Pancreas (tissue), 10 donors: ENCODE results near the gene GPX5. TPM values are rescaled to one million over a fixed set of nuclear protein-coding genes. Genes with fewer than 3 reads are reported as not detected.

Source experiments
- ATAC-seq, 4 donors: fragments of 200-7000 bp; cut with Tn5 transposase; one replicate each; pipeline versions ENCODE4 v1.8.0 to v1.9.1; 2020; ENCODE audit warnings: mild to moderate bottlenecking in 4 of 4, moderate library complexity in 4 of 4
- DNase-seq, 6 donors: peaks; one replicate each; pipeline ENCODE4 v3.0.0-alpha.2; 2020
- FAIRE-seq: peaks from 2 replicates; lab custom pipeline; 2012; peaks lifted over from hg19 to GRCh38; lab: Jason Lieb, UNC
- H3K27ac ChIP-seq, 4 donors: fragments of 200-600 bp; sonication (generic); 1 replicate in 3 of 4; 2 replicates in 1 of 4; pipeline versions ENCODE4 v1.5.0 to v1.8.0; 2020
- H3K27me3 ChIP-seq, 4 donors: fragments of 200-600 bp; one replicate each; pipeline ENCODE4 v1.8.0; 2021
- H3K36me3 ChIP-seq, 3 donors: fragments of 200-600 bp; sonication (generic) in 1 of 3; one replicate each; pipeline versions ENCODE4 v1.5.0 to v1.8.0; 2020 to 2021
- H3K4me1 ChIP-seq, 3 donors: fragments of 200-600 bp; one replicate each; pipeline ENCODE4 v1.8.0; 2021
- H3K4me3 ChIP-seq, 4 donors: fragments of 200-600 bp; sonication (generic) in 2 of 4; one replicate each; pipeline versions ENCODE4 v1.5.0 to v1.8.0; 2020 to 2021
- H3K9me3 ChIP-seq, 4 donors: fragments of 200-600 bp; one replicate each; pipeline ENCODE4 v1.8.0; 2021
- WGBS, 2 donors: extraction: QIAGEN DNeasy Blood & Tissue Kit; methylation state at CpG; one replicate each; pipeline ENCODE4 v1.1.7; 2013; 5-methylcytosine and 5-hydroxymethylcytosine counted together
- intact Hi-C, 3 donors: fragments of 100-400 bp; cut with DNase I; formaldehyde crosslinking; loops; one replicate each; pipeline versions ENCODE4 v1.11.1 to v1.14.2; 2022
- polyA plus RNA-seq, 2 donors: library from polyadenylated mRNA; stranded (reverse); fragments of 200-250 nt; gene quantifications; one replicate each; pipeline ENCODE4 v1.2.3, GENCODE V29; 2013
- total RNA-seq, 6 donors: library from RNA; stranded (reverse); fragmentation: NEBNext Ultra II Directional in 4 of 6; extraction: Animal tissue kit (Norgen Biotek cat#: 25700) in 4 of 6; gene quantifications; one replicate each; pipeline versions ENCODE4 v1.2.1 to v1.2.4, GENCODE V29; 2021 to 2023
- TF ChIP-seq, protein P1 (sequence below), 4 donors: fragments of 200-600 bp; sonication (generic) in 3 of 4; IDR thresholded peaks; one replicate each; pipeline versions ENCODE4 v1.5.0 to v1.8.0; 2021; ENCODE audit warnings: antibody characterized with exemption in 4 of 4
- donor health status: healthy with polysubstance abuse.
- donor health status: DM: no; HTN: no; CAD: no; lungs with moderate emphysema.
- donor health status: DM: no; HTN: no; CAD: no.
- donor health status: control.
- donor health status: control.
- donor health status: Bipolar disorder and iron deficiency.
- donor health status: DM: yes; HTN: yes; CAD: no.
- donor health status: DM: no; HTN: no; CAD: no.
- donor health status: DM: no; HTN: no; CAD: no.
- donor health status: DM: yes; HTN: yes; CAD: no.

Gene GPX5, protein sequence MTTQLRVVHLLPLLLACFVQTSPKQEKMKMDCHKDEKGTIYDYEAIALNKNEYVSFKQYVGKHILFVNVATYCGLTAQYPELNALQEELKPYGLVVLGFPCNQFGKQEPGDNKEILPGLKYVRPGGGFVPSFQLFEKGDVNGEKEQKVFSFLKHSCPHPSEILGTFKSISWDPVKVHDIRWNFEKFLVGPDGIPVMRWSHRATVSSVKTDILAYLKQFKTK
- total RNA-seq (not detected), polyA plus RNA-seq (not detected)

DNA sequence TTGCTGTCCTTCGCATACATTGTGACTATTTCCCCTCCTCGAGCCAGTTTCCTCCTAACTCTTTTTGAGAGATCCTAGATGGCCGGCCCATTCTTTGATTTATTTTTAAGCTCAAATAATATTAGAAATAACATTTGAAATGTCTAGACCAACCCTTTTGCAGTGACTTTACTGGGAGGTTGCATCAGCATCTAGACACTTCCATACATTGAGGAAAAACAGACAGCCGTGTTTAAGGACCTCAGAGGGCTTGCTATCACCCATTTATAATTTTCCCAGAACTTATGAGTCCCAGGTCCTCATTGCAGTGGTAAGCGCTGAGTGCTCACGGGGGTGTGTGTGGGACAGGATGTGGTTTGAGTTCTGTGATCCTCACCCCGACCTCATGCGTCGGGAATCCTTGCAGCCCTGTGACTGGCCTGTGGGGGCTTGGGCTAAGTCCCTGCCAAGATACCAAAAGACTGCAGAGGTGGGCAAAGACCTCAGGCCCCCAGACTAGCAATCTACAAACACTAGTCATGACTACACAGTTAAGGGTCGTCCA lies at the start of gene GPX5:
Gene GPX5, plus strand, starts transcription at position 386 of the 544 bp plus-strand sequence. Its CDS starts 133 bp downstream, at position 519.
- H3K9me3 ChIP-seq, result no peaks in the 10 kb centered on the region
- TF ChIP-seq, protein P1, sequence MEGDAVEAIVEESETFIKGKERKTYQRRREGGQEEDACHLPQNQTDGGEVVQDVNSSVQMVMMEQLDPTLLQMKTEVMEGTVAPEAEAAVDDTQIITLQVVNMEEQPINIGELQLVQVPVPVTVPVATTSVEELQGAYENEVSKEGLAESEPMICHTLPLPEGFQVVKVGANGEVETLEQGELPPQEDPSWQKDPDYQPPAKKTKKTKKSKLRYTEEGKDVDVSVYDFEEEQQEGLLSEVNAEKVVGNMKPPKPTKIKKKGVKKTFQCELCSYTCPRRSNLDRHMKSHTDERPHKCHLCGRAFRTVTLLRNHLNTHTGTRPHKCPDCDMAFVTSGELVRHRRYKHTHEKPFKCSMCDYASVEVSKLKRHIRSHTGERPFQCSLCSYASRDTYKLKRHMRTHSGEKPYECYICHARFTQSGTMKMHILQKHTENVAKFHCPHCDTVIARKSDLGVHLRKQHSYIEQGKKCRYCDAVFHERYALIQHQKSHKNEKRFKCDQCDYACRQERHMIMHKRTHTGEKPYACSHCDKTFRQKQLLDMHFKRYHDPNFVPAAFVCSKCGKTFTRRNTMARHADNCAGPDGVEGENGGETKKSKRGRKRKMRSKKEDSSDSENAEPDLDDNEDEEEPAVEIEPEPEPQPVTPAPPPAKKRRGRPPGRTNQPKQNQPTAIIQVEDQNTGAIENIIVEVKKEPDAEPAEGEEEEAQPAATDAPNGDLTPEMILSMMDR (IDR thresholded peaks at IDR 0.05), result no peak
- H3K27ac ChIP-seq, result no peak within 1 kb of the TSS
- ATAC-seq, result no peak
- no peak for FAIRE-seq
- 50 to 53% methylated on average over 10 of the region's 10 CpGs for WGBS, 2 donors
- H3K36me3 ChIP-seq, result no peaks in the 10 kb centered on the region
- peaks cover 0 to 14% (median 2%) of the 10 kb centered on the region in 4 donors for H3K27me3 ChIP-seq
- H3K4me1 ChIP-seq, result no peaks in the 10 kb centered on the region
- no peak for DNase-seq
- no peak within 1 kb of the TSS for H3K4me3 ChIP-seq
- intact Hi-C loops, result no loop called here

DNA sequence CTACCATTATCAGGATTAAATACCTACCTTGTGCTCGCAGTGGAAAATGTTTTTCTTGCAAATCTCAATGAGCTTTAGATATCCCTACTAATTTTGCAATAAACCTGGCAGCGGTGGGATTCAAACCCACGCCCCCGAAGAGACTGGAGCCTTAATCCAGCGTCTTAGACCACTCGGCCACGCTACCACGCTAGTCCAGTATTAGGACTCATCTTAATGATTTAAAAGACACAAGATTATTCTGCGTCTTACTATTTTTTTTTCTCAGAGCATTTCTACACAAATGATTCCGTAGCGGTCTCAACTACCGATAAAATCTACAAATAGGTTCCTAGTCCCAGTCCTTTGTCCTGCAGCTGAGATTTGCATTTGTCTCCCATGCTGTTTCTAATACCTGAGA lies 47.2 kb upstream of the GPX5 start:
- 42 to 50% methylated on average over 12 of the region's 12 CpGs for WGBS, 2 donors

DNA sequence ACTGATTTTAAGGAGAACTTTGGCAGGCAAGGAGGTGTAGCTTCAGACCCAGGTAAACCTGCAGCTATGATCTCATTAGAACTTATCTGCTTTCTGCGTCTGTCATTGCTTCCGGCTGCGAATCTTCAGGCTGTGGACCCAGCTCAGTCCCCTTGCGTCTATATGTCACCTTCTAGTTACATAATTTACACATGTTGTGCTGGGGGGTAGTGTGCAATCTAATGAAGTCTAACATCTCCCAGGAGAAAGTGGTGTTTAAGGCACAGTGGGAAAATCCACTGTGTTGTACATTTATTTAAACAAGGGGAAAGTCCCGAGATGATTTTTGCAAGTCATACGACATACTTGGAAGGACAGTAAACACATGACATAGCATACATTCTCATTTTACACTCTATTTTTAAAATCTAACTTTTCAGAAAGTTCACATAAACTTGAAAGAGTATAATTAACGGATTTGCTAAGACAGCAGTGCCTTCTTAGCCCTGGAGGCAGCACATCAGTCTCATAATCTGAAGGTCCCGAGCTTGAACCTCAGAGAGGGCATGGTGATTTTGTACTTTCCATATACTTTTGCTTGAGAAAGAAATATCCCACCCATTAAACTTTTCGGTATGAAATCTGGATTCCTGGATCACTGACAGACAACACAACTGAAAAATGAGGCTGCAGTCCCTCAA lies 45.3 kb upstream of the GPX5 start:
- ATAC-seq (no peak), DNase-seq (no peak), FAIRE-seq (no peak)
- Histone ChIP-seq H3K4me3 (no peak overlapping the region), H3K9me3 (no peaks in the 10 kb centered on the region), H3K36me3 (no peaks in the 10 kb centered on the region), H3K27me3 (peaks cover 0 to 40% (median 6%) of the 10 kb centered on the region in 4 donors), H3K27ac (no peak overlapping the region), H3K4me1 (no peaks in the 10 kb centered on the region)
- TF ChIP-seq, protein P1 (IDR thresholded peaks at IDR 0.05), result no peak
- WGBS, 2 donors, result 38 to 49% methylated on average over 9 of the region's 9 CpGs
- intact Hi-C loops, result no loop called here

More for the DNA sequence above, 47.2 kb upstream of the GPX5 start:
- TF ChIP-seq, protein P1 (IDR thresholded peaks at IDR 0.05), result no peak
- FAIRE-seq (no peak), DNase-seq (no peak), ATAC-seq (no peak)
- Histone ChIP-seq H3K4me3 (no peak overlapping the region), H3K36me3 (no peaks in the 10 kb centered on the region), H3K4me1 (no peaks in the 10 kb centered on the region), H3K9me3 (no peaks in the 10 kb centered on the region), H3K27ac (no peak overlapping the region), H3K27me3 (peaks cover 0 to 29% (median 7%) of the 10 kb centered on the region in 4 donors)
- intact Hi-C loops, result no loop called here

DNA sequence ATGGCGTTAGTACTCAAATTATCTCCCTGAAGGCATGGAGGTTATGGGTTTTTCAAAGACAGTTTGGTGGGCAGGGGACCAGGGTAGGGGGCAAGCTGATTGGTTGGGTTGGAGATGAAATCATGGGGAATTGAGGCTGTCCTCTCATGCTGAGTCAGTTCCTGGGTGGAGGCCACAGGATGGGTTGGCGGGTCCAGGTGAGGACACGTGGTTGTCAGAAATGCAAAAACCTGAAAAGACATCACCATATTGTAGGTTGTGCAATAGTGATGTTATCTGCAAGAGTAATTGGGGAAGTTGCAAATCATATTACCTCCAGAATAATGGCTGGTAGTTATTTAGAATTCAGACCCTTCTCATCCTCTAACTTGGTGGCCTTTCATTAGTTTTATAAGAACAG lies 40.2 kb upstream of the GPX5 start:
- intact Hi-C loops, result no loop called here
- no peaks in the 10 kb centered on the region for H3K36me3 ChIP-seq
- no peak overlapping the region for H3K4me3 ChIP-seq
- peaks cover 0 to 30% (median 0%) of the 10 kb centered on the region in 4 donors for H3K27me3 ChIP-seq
- H3K4me1 ChIP-seq, result no peaks in the 10 kb centered on the region
- H3K27ac ChIP-seq, result no peak overlapping the region
- DNase-seq (no peak), ATAC-seq (no peak), FAIRE-seq (no peak)
- H3K9me3 ChIP-seq, result no peaks in the 10 kb centered on the region
- TF ChIP-seq, protein P1 (IDR thresholded peaks at IDR 0.05), result no peak
- 78 to 92% methylated on average over 3 of the region's 3 CpGs for WGBS, 2 donors
